ENCODE data around the gene DAPK1. TPM values are rescaled to one million over a fixed set of nuclear protein-coding genes. Genes with fewer than 3 reads are reported as not detected.

The DAPK1 gene
- polyA plus RNA-seq, 1 donor from 2014 or later, result 45.0 TPM

GRCh38 chr9:87686520-87687090 is 188.9 kb downstream of the DAPK1 start:
- Histone ChIP-seq H3K4me3 (ENCODE audit: low read length) (no peak overlapping the region), H4K20me1 (ENCODE audit: insufficient read depth) (no peaks in the 10 kb centered on the region), H3F3A (ENCODE audit: insufficient read depth, low read length, poor library complexity, severe bottlenecking) (no peaks in the 10 kb centered on the region), H3K9me2 (ENCODE audit: insufficient read depth, low read length) (no peaks in the 10 kb centered on the region), H3K27me3 (ENCODE audit: insufficient read depth, low read depth, low read length) (no peaks in the 10 kb centered on the region), H2AFZ (ENCODE audit: low read depth, low read length) (no peak overlapping the region), H3K36me3 (ENCODE audit: insufficient read depth, low read length) (peaks cover 17% of the 10 kb centered on the region), H3K9me3 (ENCODE audit: low read length) (peaks cover 4% of the 10 kb centered on the region), H3K4me2 (ENCODE audit: low read length) (no peak overlapping the region), H3K9ac (ENCODE audit: low read length) (no peak overlapping the region), H3K27ac (ENCODE audit: low read length) (no peak overlapping the region), H3K79me2 (replicated peaks; ENCODE audit: insufficient read depth, low read length) (no peaks in the 10 kb centered on the region)
- TF ChIP-seq EZH2 (IDR thresholded peaks at IDR 0.05; ENCODE audit: borderline replicate concordance, insufficient read depth, low read length, poor library complexity, severe bottlenecking), result no peak
- no peak for TF ChIP-seq POLR2AphosphoS5 (IDR thresholded peaks at IDR 0.05)
- no peak for TF ChIP-seq REST (IDR thresholded peaks at IDR 0.05; ENCODE audit: borderline replicate concordance)
- TF ChIP-seq EP300 (conservative IDR thresholded peaks at IDR 0.05; ENCODE audit: poor library complexity, severe bottlenecking), result no peak
- no peak for TF ChIP-seq TAF1 (IDR thresholded peaks at IDR 0.05; ENCODE audit: low read depth)
- no peak for TF ChIP-seq CTCF (IDR thresholded peaks at IDR 0.05; ENCODE audit: poor library complexity, severe bottlenecking)
- TF ChIP-seq MXI1 (conservative IDR thresholded peaks at IDR 0.05; ENCODE audit: poor library complexity, severe bottlenecking), result no peak
- TF ChIP-seq RAD21 (conservative IDR thresholded peaks at IDR 0.05), result no peak
- TF ChIP-seq SMC3 (conservative IDR thresholded peaks at IDR 0.05; ENCODE audit: poor library complexity), result no peak

GRCh38 chr9:87687207-87687606 is 189.5 kb downstream of the DAPK1 start:
- no peaks in the 10 kb centered on the region for H3K9me2 ChIP-seq (ENCODE audit: insufficient read depth, low read length)
- no peaks in the 10 kb centered on the region for H4K20me1 ChIP-seq (ENCODE audit: insufficient read depth)
- no peak overlapping the region for H3K27ac ChIP-seq (ENCODE audit: low read length)
- H3K9ac ChIP-seq (ENCODE audit: low read length), result no peak overlapping the region
- H3K4me3 ChIP-seq (ENCODE audit: low read length), result no peak overlapping the region
- peaks cover 4% of the 10 kb centered on the region for H3K9me3 ChIP-seq (ENCODE audit: low read length)
- no peak overlapping the region for H2AFZ ChIP-seq (ENCODE audit: low read depth, low read length)
- H3K79me2 ChIP-seq (replicated peaks; ENCODE audit: insufficient read depth, low read length), result no peaks in the 10 kb centered on the region
- no peaks in the 10 kb centered on the region for H3K27me3 ChIP-seq (ENCODE audit: insufficient read depth, low read depth, low read length)
- TF ChIP-seq RAD21 (conservative IDR thresholded peaks at IDR 0.05) (no peak), REST (IDR thresholded peaks at IDR 0.05; ENCODE audit: borderline replicate concordance) (no peak), EZH2 (IDR thresholded peaks at IDR 0.05; ENCODE audit: borderline replicate concordance, insufficient read depth, low read length, poor library complexity, severe bottlenecking) (no peak), CTCF (IDR thresholded peaks at IDR 0.05; ENCODE audit: poor library complexity, severe bottlenecking) (no peak), EP300 (conservative IDR thresholded peaks at IDR 0.05; ENCODE audit: poor library complexity, severe bottlenecking) (no peak), POLR2AphosphoS5 (IDR thresholded peaks at IDR 0.05) (no peak)
- H3F3A ChIP-seq (ENCODE audit: insufficient read depth, low read length, poor library complexity, severe bottlenecking), result no peaks in the 10 kb centered on the region
- H3K36me3 ChIP-seq (ENCODE audit: insufficient read depth, low read length), result peaks cover 14% of the 10 kb centered on the region
- no peak overlapping the region for H3K4me2 ChIP-seq (ENCODE audit: low read length)
